ENCODE results near the gene STRN3.
"Not testable (repeated sequence)": the region's sequence is repeated elsewhere in the genome, so short reads cannot be mapped to it uniquely, and the experiment has no call there.

STRN3 gene

GRCh38 chr14:30966415-30967363, 59.5 kb downstream of the STRN3 start:
- no peak for DNase-seq

- not testable (repeated sequence) for DNase-seq
Observed at GRCh38 chr14:30965861-30966260, 60.3 kb downstream of the STRN3 start.

GRCh38 chr14:30962537-30962936, 63.6 kb downstream of the STRN3 start:
- DNase-seq, result not testable (repeated sequence)

- no peak for DNase-seq
Observed at GRCh38 chr14:30961330-30961729, 64.8 kb downstream of the STRN3 start.

GRCh38 chr14:30960216-30960615, 66.0 kb downstream of the STRN3 start:
- no peak for DNase-seq

GRCh38 chr14:30958555-30959407, 67.4 kb downstream of the STRN3 start:
- DNase-seq, result no peak

- no peak for DNase-seq
Observed at GRCh38 chr14:30957813-30958370, 68.3 kb downstream of the STRN3 start.

- DNase-seq, result no peak
Observed at GRCh38 chr14:30949651-30950050, 76.5 kb downstream of the STRN3 start.

- no peak for DNase-seq
Observed at GRCh38 chr14:30943694-30944093, 82.5 kb downstream of the STRN3 start.

- DNase-seq, result no peak
Observed at GRCh38 chr14:30940886-30941285, 85.3 kb downstream of the STRN3 start.

- no peak for DNase-seq
Observed at GRCh38 chr14:30938617-30939016, 87.6 kb downstream of the STRN3 start.

- no peak for DNase-seq
Observed at GRCh38 chr14:30935445-30935844, 90.7 kb downstream of the STRN3 start.

GRCh38 chr14:30933937-30934336, 92.2 kb downstream of the STRN3 start:
- DNase-seq, result not testable (repeated sequence)

GRCh38 chr14:30928462-30928861, 97.7 kb downstream of the STRN3 start:
- DNase-seq, result no peak

GRCh38 chr14:30925254-30925653, 100.9 kb downstream of the STRN3 start:
- DNase-seq, result no peak

GRCh38 chr14:30921788-30922187, 104.4 kb downstream of the STRN3 start:
- no peak for DNase-seq

GRCh38 chr14:30921305-30921704, 104.9 kb downstream of the STRN3 start:
- DNase-seq, result no peak

- no peak for DNase-seq
Observed at GRCh38 chr14:30915596-30915995, 110.6 kb downstream of the STRN3 start.

GRCh38 chr14:30914812-30915211, 111.4 kb downstream of the STRN3 start:
- no peak for DNase-seq

- DNase-seq, result no peak
Observed at GRCh38 chr14:30908826-30909225, 117.4 kb downstream of the STRN3 start.

- no peak for DNase-seq
Observed at GRCh38 chr14:30907659-30908057, 118.5 kb downstream of the STRN3 start.

GRCh38 chr14:30906752-30907658, 119.2 kb downstream of the STRN3 start:
- DNase-seq, result no peak
